Type B pancreatic cell (in vitro differentiated cells): Measurements from ENCODE around the gene MMP15. TPM values are rescaled to one million over a fixed set of nuclear protein-coding genes. Genes with fewer than 3 reads are reported as not detected.

Experiments used
- DNase-seq: peaks from one replicate; pipeline ENCODE4 v3.0.0; 2021; ENCODE audit warnings: mixed read lengths; ENCODE audit not compliant: unreplicated experiment; ENCODE audit errors: extremely low spot score
- H3K27ac Mint-ChIP-seq: 2 replicates; pipeline ENCODE4 v1.8.0; 2021; ENCODE audit warnings: mild to moderate bottlenecking, mixed read lengths
- H3K27me3 Mint-ChIP-seq: 2 replicates; pipeline ENCODE4 v1.8.0; 2021; ENCODE audit warnings: mixed read lengths
- H3K36me3 Mint-ChIP-seq: 2 replicates; pipeline ENCODE4 v1.8.0; 2021; ENCODE audit warnings: mixed read lengths
- H3K4me1 Mint-ChIP-seq: one replicate; pipeline ENCODE4 v1.8.0; 2021; ENCODE audit warnings: mixed read lengths; ENCODE audit not compliant: unreplicated experiment
- H3K4me3 Mint-ChIP-seq: 2 replicates; pipeline ENCODE4 v1.8.0; 2021; ENCODE audit warnings: mild to moderate bottlenecking, mixed read lengths
- H3K9me3 Mint-ChIP-seq: 2 replicates; pipeline ENCODE4 v1.8.0; 2021; ENCODE audit warnings: mixed read lengths
- total RNA-seq: library from RNA; stranded (reverse); gene quantifications from 2 replicates; pipeline ENCODE4 v1.2.1, GENCODE V29; 2021; ENCODE audit warnings: low replicate concordance
- TF ChIP-seq, protein P1 (sequence below): fragments of 200-600 bp; sonication (generic); conservative IDR thresholded peaks from 2 replicates; pipeline ENCODE4 v1.5.0; 2021; ENCODE audit warnings: antibody characterized with exemption, mild to moderate bottlenecking

MMP15 gene
- total RNA-seq, 1 donor from 2014 or later = 33.2 TPM

DNA sequence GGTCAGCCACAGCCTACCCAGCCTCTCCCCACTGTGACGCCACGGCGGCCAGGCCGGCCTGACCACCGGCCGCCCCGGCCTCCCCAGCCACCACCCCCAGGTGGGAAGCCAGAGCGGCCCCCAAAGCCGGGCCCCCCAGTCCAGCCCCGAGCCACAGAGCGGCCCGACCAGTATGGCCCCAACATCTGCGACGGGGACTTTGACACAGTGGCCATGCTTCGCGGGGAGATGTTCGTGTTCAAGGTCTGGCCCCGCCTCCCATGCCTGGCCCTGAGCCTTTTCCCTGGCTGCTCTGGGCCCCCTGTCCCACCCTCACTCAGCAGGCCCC is 16.0 kb downstream of the MMP15 start:
- peaks cover 3% of the 10 kb centered on the region for H3K36me3 Mint-ChIP-seq
- no peaks in the 10 kb centered on the region for H3K9me3 Mint-ChIP-seq
- TF ChIP-seq, protein P1, sequence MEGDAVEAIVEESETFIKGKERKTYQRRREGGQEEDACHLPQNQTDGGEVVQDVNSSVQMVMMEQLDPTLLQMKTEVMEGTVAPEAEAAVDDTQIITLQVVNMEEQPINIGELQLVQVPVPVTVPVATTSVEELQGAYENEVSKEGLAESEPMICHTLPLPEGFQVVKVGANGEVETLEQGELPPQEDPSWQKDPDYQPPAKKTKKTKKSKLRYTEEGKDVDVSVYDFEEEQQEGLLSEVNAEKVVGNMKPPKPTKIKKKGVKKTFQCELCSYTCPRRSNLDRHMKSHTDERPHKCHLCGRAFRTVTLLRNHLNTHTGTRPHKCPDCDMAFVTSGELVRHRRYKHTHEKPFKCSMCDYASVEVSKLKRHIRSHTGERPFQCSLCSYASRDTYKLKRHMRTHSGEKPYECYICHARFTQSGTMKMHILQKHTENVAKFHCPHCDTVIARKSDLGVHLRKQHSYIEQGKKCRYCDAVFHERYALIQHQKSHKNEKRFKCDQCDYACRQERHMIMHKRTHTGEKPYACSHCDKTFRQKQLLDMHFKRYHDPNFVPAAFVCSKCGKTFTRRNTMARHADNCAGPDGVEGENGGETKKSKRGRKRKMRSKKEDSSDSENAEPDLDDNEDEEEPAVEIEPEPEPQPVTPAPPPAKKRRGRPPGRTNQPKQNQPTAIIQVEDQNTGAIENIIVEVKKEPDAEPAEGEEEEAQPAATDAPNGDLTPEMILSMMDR = no peak
- no peak overlapping the region for H3K4me3 Mint-ChIP-seq
- no peaks in the 10 kb centered on the region for H3K4me1 Mint-ChIP-seq
- no peak for DNase-seq
- no peak overlapping the region for H3K27ac Mint-ChIP-seq
- no peaks in the 10 kb centered on the region for H3K27me3 Mint-ChIP-seq

DNA sequence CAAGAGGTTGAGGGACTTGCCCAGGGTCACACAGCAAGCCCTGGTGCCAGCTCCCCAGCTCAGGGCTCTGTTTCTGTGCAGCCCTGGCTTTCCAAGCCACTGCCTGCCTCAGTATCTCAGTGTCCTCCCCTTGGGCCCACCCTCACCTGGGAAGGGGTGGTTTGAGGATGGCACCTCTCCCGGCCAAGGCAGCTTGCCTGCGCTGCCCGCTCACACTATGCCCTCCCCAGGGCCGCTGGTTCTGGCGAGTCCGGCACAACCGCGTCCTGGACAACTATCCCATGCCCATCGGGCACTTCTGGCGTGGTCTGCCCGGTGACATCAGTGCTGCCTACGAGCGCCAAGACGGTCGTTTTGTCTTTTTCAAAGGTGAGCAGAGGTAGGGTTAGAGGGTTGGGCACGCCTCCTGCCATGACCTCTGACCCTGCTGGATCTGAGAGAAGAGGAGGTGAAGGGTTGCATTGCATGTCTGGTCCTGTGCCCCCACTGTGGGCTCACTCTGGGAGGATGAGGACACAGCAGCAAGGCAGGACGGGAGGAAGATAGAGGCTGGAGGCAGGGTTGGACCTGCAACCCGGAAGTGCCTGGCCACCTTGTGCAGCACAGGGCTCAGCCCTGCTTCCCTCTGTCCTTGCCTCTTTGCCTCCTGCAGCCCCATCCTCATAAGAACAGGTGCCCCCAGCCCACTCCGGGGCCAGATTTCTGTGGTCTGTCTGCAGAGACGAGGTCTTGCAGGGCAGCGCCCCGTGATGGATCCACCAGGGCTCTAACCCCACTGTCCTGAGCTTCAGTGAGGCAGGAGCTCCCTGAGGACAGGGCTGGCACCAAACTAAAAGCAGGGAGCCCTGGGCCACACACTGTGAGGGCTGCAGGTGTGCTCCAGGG is 16.7 kb downstream of the MMP15 start:
- TF ChIP-seq, protein P1 = no peak
- Mint-ChIP-seq H3K27ac (no peak overlapping the region), H3K36me3 (peaks cover 3% of the 10 kb centered on the region), H3K27me3 (no peaks in the 10 kb centered on the region), H3K4me3 (no peak overlapping the region), H3K4me1 (no peaks in the 10 kb centered on the region), H3K9me3 (no peaks in the 10 kb centered on the region)
- DNase-seq = no peak

DNA sequence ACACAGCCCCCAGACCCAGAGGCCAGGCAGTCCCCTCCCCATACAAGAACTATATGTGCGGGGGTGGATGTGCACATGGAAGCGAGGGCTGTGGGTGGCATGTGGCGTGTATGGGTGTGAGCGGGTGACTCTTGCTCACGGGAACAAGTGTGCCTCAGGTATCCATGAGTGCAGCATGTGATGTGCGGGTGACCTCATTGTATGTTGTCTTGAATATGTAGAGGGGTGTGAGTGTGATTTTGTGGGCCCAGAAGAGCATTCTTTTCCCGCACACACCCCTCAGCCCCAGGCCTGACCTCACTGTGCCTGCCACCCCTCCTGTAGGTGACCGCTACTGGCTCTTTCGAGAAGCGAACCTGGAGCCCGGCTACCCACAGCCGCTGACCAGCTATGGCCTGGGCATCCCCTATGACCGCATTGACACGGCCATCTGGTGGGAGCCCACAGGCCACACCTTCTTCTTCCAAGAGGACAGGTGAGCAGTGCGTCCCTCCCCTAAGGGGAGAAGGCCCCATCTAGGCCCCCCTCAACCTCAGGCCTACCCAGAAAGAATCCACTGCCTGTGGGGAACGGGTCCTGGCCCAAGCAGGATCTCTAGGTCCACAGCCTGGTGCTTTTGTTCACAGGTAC is 17.4 kb downstream of the MMP15 start:
- Mint-ChIP-seq H3K4me1 (peaks cover under 1% of the 10 kb centered on the region), H3K27ac (no peak overlapping the region), H3K4me3 (no peak overlapping the region), H3K27me3 (no peaks in the 10 kb centered on the region), H3K9me3 (no peaks in the 10 kb centered on the region), H3K36me3 (peaks cover 3% of the 10 kb centered on the region)
- DNase-seq = no peak
- TF ChIP-seq, protein P1 = no peak

DNA sequence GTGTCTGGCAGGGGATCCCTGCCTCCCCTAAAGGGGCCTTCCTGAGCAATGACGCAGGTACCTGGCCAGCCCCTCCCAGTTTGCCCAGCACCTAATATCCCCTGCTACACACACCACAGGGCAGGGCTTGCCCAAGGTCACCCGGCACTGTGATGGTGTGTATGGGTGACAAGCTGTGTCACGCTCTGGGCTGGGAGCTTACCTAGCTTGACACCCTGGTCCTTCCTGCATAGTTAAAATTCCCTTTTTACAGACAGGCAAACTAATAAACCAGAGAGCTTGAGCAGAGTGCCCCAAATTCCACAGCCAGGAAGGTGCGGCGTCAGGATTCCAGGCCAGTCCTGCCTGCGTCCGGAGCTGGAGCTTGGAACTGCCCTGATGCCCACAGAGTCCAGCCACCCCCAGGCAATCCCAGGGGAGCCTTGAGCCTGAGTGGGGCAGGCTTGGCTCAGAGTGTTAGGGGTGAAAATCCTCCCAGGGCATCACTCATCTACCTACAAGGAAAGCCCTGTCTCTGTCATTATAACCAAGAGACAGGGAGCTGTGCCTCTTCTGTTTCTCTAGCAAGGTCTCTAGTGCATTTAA is 18.1 kb downstream of the MMP15 start:
- TF ChIP-seq, protein P1 = no peak
- no peak overlapping the region for H3K4me3 Mint-ChIP-seq
- peaks cover 3% of the 10 kb centered on the region for H3K36me3 Mint-ChIP-seq

DNA sequence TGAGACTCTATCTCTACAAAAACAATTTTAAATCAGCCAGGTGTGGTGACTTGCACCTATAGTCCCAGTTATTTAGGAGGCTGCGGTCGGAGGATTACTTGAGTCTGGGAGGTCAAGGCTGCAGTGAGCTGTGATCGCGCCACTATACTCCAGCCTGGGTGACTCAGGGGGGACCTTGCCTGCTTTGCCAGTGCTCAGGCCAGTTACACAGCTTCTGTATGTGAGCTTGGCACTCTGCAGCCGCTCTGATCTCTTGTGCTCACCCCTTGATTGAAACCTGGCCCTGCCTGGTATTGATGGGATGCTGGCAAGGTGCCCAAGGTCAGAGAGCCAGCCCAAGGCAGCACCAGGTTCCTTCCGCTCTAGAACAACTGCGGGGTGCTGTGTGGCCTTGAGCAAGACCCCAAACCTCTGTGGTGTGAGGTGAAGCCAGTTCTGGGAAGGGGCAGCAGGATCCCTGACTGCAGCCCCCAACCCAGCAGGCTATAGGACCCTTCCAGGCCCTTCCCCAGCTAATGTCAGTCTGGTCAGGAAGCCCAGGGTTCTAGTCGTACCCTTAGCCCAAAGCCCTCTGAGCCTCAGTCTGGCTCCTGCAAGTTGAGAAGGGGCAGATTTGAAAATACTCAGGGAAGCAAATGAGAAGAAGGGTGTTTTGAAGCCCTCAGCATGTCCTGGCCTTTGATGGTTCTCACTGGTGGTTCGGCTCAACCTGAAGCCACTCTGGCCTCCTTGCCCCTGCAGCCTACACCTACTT is 18.9 kb downstream of the MMP15 start:
- TF ChIP-seq, protein P1 = no peak
- peaks cover 3% of the 10 kb centered on the region for H3K36me3 Mint-ChIP-seq
- H3K9me3 Mint-ChIP-seq = no peaks in the 10 kb centered on the region
- no peak for DNase-seq
- no peak overlapping the region for H3K4me3 Mint-ChIP-seq
- H3K27me3 Mint-ChIP-seq = no peaks in the 10 kb centered on the region
- H3K4me1 Mint-ChIP-seq = peaks cover 6% of the 10 kb centered on the region
- no peak overlapping the region for H3K27ac Mint-ChIP-seq

More for the DNA sequence above, 18.1 kb downstream of the MMP15 start:
- Mint-ChIP-seq H3K4me1 (peaks cover 6% of the 10 kb centered on the region), H3K9me3 (no peaks in the 10 kb centered on the region), H3K27me3 (no peaks in the 10 kb centered on the region), H3K27ac (no peak overlapping the region)
- DNase-seq = no peak
